Measurements from ENCODE around the gene ZNF420. TPM values are rescaled to one million over a fixed set of nuclear protein-coding genes. Genes with fewer than 3 reads are reported as not detected.

ZNF420 gene
- 4.1 to 6.4 TPM (median 4.8 TPM) in 5 replicates for total RNA-seq (2022; extraction: Qiagen RNA extraction)

DNA sequence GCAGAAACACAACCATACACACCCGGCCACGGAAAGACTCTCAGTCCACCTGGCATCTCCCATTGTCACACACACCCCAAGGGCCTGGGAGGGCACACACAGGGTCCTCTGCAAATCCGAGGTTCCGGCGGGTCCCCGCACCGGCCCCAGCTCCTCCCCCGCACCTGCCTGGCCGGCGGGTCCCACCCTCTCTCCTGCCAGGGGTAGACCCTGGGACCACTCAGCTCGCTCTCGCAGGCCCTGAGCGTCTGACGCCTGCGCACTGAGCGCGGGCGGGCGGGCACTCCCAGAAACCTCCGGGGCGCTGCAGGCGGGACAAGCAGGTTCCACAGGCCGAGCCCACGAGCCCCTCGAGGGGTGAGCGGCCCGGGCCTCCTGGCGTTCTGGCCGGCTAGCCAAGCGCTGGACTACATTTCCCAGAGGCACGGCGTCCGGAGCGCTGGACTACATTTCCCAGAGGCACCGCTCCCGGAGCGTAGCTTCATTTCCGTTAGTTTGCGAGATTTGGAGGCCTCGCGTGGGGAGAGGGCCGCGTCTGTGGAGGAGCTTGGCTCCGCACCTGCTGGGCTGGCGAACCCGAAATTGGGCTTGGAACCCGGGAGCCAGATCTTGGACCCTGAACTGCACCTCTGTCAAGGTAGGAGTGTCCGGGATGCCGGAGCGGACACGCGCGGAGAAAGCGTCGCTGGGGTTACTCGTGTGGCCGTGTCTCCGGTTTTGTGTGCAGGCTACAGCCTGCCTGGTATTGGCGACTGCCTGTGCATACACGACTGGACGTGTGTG is at the start of gene ZNF420:
Gene ZNF420, plus strand, starts transcription at position 500 of the 783 bp plus-strand sequence. CDS start 10,686 bp downstream, outside the sequence.

DNA sequence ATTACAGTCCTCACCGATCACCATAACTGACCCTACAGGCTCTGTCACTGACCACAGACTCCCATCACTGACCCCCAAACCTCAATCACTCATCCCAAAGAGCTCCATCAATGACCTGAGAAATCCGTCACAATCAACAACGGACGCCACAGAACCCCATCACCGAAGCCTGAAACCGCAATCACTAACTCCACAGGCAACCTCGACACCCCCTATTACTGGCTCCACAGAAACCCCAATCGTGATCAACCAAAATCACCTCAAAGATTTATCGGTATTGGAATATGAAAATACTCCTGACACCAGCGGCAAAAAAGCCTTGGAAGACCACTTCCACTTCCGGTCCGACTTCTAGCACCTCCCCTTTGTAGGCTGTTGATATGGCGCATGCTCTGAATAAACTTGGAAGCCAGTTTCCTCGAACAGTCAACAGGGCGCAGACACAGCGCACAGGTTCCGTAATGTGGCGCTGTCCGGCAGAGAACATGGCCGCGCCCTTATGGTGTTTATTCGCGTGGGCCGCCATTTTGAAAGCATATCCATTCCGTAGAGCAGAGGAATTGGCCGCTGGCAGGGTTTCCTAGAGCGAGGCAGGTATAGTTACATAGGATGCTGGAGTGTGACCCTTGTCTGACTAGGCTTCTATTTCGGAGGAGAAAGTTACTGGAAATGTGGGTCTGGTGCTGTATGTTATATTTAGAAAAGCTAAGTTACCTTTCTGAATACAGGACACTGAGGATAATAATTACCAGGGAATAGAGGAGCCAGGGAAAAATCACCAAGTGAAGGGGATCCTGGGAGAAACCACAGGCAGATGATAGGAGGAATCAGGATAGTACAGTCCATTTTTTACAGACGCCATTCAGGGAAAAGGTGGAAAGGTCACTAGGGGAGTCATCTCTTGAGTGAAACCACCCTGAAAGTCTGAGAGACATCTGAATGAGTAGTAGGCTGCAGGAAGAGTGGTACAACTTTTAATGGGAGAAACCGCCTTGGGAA is 94.4 kb downstream of the ZNF420 start, which contains the start of gene ZNF585A:
Gene ZNF585A, minus strand, starts transcription at position 328 of the 999 bp plus-strand sequence. CDS start 2,785 bp downstream, outside the sequence.

Other genes starting within 250 kb of the ZNF420 start
- gene ZNF790, start 240.0 kb upstream of the ZNF420 start, total RNA-seq (2022; extraction: Qiagen RNA extraction), result 0.12 to 0.26 TPM (median 0.22 TPM) in 5 replicates
- gene ZNF345, start 227.6 kb upstream of the ZNF420 start, total RNA-seq (2022; extraction: Qiagen RNA extraction), result 0.06 to 0.18 TPM (median 0.12 TPM) in 5 replicates
- gene ZNF829, start 162.1 kb upstream of the ZNF420 start, total RNA-seq (2022; extraction: Qiagen RNA extraction), result 0.36 to 0.48 TPM (median 0.44 TPM) in 5 replicates
- gene ZNF568, start 162.1 kb upstream of the ZNF420 start, total RNA-seq (2022; extraction: Qiagen RNA extraction), result 1.1 to 2.0 TPM (median 1.1 TPM) in 5 replicates
- 5.0 to 7.4 TPM (median 6.1 TPM) in 5 replicates for gene ZNF585A, start 94.3 kb downstream of the ZNF420 start, total RNA-seq (2022; extraction: Qiagen RNA extraction)
- 2.5 to 4.0 TPM (median 2.8 TPM) in 5 replicates for gene ZNF585B, start 132.1 kb downstream of the ZNF420 start, total RNA-seq (2022; extraction: Qiagen RNA extraction)
- 5.7 to 7.4 TPM (median 6.2 TPM) in 5 replicates for gene ZNF383, start 139.8 kb downstream of the ZNF420 start, total RNA-seq (2022; extraction: Qiagen RNA extraction)